NB4 (cell line): ENCODE measurements around the gene NAXD.

Source experiments
- DNase-seq: peaks from one replicate; pipeline ENCODE4 v3.0.0; 2010; ENCODE audit warnings: low read depth
- H3K4me3 ChIP-seq: one replicate; pipeline ENCODE4 v1.5.1; 2011; ENCODE audit warnings: mild to moderate bottlenecking, low read depth, low read length, moderate library complexity
- CTCF ChIP-seq: IDR thresholded peaks from one replicate; pipeline ENCODE4 v1.5.1; 2012; ENCODE audit warnings: low read depth, low read length
- MYC ChIP-seq: IDR thresholded peaks from 2 replicates; pipeline ENCODE4 v1.6.1; 2011; ENCODE audit warnings: low read depth, low read length
- POLR2A ChIP-seq: IDR thresholded peaks from 2 replicates; pipeline ENCODE4 v1.6.1; 2011; ENCODE audit warnings: mild to moderate bottlenecking; ENCODE audit not compliant: insufficient read length; ENCODE audit errors: extremely low read depth
- TF ChIP-seq, protein P1 (sequence below): IDR thresholded peaks from 2 replicates; pipeline ENCODE4 v1.6.1; 2011; ENCODE audit warnings: low read depth, low read length

Gene NAXD

DNA sequence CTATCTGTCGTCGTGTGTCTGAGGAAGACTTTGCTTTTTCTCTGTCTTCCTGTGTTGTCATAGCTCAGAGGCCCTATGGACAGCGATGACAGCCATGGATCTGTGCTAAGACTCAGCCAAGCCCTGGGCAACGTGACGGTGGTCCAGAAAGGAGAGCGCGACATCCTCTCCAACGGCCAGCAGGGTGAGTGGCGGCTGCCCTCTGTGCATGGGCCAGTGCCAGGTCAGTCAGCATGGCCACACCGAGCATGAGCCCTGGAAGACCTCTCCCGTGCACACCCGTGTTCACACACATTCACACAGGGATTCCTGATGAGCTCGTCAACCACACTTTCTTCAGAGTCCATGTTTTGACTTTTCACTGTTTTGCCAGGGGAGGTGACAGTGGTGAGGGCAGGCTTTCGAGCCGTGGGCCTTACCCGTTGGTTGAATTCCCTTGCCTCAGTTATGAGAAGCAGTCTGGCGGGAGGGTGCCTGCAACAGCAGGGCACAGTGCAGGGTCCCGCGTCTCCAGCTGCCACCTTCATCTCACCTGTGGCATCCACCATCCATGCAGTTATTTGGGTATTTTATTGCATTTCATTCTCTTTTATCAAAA lies 20.2 kb downstream of the NAXD start:
- no peak overlapping the region for H3K4me3 ChIP-seq
- TF ChIP-seq POLR2A (no peak), MYC (no peak), CTCF (no peak)
- TF ChIP-seq, protein P1, sequence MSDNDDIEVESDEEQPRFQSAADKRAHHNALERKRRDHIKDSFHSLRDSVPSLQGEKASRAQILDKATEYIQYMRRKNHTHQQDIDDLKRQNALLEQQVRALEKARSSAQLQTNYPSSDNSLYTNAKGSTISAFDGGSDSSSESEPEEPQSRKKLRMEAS, result no peak
- DNase-seq, result no peak

GRCh38 chr13:110636053-110636475 lies 20.7 kb downstream of the NAXD start:
- TF ChIP-seq MYC, result no peak
- TF ChIP-seq, protein P1, result no peak
- no peak for TF ChIP-seq POLR2A
- TF ChIP-seq CTCF, result no peak

GRCh38 chr13:110636701-110637201 lies 21.4 kb downstream of the NAXD start:
- no peak overlapping the region for H3K4me3 ChIP-seq
- TF ChIP-seq POLR2A (no peak), CTCF (no peak), MYC (no peak)
- TF ChIP-seq, protein P1, result no peak
- DNase-seq, result no peak

More at GRCh38 chr13:110636053-110636475, 20.7 kb downstream of the NAXD start:
- no peak for DNase-seq
- no peak overlapping the region for H3K4me3 ChIP-seq

- H3K4me3 ChIP-seq, result no peak overlapping the region
- TF ChIP-seq, protein P1, result no peak
- no peak for TF ChIP-seq POLR2A
- TF ChIP-seq MYC, result no peak
- no peak for TF ChIP-seq CTCF
- no peak for DNase-seq
These were observed 21.9 kb downstream of the NAXD start for GRCh38 chr13:110637275-110637674.

DNA sequence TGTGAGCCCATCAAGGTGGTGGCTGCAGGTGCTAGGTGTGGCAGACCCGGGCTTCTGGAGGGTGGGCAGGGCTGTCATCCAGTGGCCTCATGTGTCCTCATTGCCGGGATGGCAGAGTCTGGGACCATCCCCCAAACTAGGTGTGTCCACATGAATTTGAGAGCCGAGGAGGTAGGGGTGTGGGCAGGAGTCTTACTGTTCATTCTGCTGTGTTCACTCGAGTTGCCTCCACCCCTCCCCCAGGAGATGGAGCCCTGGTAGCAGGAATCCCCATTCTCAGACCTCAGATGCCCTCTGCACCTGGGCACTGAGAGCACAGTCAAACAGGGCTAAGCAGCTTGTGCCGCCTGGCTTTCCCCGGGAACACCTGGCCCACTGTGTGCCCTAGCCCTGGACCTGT lies 22.4 kb downstream of the NAXD start:
- DNase-seq, result no peak
- TF ChIP-seq CTCF (no peak), MYC (no peak), POLR2A (no peak)
- TF ChIP-seq, protein P1, result no peak

More for the DNA sequence above, 22.4 kb downstream of the NAXD start:
- no peak overlapping the region for H3K4me3 ChIP-seq
